Glomerular visceral epithelial cell (primary cell): Measurements from ENCODE around the gene FIBCD1.
A peak's percentile ranks its signal among the peaks of the same experiment; 100 is the strongest.

Source experiments
- DNase-seq: peaks from one replicate; pipeline ENCODE4 v3.0.0-alpha.2; 2016; ENCODE audit errors: extremely low spot score

Gene FIBCD1

DNA sequence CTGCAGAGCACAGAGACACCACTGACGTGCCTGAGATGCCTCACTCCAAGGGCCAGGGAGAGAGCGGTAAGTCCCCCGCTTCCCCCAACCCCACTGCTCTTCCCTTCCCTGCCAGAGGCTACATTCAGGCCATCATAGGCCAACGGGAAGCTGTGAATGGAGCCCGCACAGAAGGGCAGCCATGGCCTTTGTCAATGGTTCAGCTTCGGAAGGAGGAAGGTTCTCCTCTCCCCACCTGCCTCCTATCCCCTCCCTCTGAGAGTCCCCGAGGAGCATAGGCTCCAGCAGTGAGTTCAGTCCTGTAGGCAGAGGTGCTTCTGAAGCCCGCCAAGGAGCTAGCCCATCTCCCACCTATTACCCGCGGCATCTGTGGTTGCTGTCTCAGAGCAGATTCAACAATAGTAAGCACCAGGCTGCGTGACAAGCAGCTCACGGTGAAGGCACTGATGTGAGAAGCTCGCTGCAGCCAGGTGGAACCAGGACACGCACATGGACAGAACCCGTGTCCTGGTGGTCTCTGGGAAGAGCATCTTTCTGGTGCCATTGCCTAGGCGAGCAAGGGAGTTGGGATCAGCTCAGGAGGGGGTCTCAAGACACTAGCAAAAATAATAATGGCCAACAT is 58.3 kb downstream of the FIBCD1 start:
- DNase-seq, result no peak

DNA sequence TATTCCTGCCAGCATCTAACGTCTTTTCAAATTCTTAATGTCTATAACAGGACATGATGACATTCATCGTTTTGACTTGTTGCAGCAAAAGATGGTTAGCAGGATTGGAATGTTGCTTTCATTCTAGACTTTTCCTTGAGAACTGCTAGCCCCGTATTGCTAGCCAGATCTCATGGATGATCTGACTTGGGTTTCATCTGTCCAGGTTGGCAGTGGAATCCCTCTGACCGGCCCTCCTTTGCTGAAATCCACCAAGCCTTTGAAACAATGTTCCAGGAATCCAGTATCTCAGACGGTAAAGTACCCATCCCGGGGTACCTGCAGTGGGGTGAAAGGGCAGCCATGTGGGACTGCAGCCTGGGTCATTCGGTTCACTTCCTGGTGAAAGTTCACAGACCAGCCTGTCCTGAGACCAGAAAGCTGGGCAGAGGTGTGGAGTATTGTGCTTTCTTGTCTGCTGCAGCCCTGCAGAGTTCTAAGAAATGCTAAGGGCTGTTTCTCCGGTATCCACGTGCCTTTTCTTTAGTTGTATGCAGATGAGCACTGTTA is 59.1 kb downstream of the FIBCD1 start:
- no peak for DNase-seq

DNA sequence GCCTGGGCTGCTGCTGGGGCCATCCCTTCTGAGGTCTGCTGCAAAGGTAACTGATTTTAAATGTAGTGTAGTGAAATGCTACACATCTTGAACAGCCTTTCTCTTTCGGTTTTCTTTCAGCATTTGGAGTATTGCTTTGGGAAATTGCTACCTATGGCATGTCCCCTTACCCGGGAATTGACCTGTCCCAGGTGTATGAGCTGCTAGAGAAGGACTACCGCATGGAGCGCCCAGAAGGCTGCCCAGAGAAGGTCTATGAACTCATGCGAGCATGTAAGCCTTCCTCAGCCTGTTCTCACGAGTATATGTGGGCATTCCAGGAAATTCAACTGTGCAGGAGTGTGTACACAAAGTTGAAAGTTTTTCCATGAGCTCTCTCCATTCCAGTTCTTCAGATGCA is 60.8 kb downstream of the FIBCD1 start:
- DNase-seq, result no peak

DNA sequence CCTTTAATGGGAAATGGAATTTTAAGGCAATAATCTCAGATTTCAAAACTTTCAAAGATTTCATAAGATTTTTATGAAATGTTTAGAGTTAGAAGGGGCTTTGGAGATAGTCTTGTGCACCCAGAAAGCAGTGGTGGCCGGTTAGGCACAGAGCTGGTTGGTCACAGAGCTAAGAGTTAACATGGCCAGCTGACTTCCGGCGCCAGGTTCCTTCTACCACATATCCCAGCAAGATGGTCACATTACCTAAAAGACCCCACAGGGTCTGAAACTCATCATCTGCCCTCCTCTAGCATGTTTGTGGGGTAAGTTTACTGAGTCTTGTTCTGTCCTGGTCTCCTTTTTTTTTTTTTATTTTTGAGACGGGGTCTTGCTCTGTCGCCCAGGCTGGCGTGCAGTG is 61.7 kb downstream of the FIBCD1 start:
- no peak for DNase-seq

DNA sequence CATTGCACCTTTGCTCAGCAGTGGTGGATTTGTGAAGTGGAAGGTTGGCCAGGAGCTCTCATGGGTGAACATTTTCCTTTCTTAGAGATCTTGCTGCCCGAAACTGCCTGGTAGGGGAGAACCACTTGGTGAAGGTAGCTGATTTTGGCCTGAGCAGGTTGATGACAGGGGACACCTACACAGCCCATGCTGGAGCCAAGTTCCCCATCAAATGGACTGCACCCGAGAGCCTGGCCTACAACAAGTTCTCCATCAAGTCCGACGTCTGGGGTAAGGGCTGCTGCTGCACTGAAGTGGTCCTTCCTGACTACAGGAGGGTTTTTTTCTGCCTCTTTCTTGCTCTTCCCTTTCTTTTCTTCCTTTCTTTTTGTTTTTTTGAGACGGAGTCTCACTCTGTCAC is 64.3 kb downstream of the FIBCD1 start:
- no peak for DNase-seq

DNA sequence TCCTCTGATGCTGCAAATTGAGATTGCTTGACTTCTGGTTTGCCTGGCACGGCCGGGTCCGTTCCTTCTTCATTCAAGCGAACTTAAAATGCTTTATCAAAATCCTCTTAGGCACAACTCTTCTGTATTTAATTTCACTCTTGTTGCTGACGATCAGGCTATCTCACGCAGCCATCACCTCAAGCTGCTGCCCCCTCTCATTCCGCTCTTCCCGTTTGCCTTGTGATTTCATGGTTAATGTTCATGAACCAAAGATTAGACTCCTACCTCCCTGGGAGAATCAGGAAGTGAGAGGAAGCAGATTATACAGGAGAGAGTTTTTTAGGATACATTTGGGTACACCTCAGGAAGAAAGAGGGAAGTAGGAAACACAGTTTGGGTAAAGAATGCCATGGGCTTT is 65.1 kb downstream of the FIBCD1 start:
- DNase-seq, result no peak

DNA sequence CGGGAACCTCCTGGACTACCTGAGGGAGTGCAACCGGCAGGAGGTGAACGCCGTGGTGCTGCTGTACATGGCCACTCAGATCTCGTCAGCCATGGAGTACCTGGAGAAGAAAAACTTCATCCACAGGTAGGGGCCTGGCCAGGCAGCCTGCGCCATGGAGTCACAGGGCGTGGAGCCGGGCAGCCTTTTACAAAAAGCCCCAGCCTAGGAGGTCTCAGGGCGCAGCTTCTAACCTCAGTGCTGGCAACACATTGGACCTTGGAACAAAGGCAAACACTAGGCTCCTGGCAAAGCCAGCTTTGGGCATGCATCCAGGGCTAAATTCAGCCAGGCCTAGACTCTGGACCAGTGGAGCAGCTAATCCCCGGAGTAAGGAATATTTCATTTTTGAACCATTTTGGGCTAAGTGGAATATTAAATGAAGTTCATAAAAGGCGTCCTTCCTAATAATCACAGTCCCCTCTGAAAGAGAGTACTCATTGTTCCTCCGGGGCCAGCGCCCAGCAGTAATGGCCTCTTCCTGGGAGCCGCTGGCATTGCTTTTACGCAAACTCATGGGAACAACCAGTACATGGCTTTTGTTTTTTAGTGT is 66.0 kb downstream of the FIBCD1 start:
- no peak for DNase-seq

DNA sequence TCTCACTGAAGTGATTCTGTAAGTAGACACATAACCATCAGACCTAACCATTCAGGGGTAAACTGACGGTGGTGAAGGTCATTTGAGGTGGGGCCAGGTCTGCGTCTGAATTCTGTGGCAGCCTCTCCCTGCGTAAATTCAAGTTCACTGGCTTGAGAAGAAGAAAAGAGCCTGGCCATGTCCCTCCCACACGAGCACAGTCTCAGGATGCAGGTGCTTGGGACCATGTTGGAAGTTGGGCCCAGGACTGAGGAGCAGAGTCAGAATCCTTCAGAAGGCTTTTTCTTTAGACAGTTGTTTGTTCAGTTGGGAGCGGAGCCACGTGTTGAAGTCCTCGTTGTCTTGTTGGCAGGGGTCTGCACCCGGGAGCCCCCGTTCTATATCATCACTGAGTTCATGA is 66.5 kb downstream of the FIBCD1 start:
- DNase-seq, result no peak

DNA sequence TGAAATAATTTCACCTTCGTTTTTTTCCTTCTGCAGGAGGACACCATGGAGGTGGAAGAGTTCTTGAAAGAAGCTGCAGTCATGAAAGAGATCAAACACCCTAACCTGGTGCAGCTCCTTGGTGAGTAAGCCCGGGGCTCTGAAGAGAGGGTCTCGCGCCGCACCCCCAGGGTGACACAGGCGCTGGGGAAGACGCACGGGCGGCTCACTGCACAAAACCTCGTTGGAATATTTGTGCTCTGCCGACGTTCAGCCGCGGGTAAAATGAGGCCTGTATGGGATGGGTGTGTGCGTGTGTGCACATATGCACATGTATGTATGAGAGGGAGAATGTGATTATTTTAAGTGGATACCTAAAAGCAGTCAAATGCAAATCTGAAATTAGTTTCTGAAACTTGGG is 67.0 kb downstream of the FIBCD1 start:
- DNase-seq, result no peak

DNA sequence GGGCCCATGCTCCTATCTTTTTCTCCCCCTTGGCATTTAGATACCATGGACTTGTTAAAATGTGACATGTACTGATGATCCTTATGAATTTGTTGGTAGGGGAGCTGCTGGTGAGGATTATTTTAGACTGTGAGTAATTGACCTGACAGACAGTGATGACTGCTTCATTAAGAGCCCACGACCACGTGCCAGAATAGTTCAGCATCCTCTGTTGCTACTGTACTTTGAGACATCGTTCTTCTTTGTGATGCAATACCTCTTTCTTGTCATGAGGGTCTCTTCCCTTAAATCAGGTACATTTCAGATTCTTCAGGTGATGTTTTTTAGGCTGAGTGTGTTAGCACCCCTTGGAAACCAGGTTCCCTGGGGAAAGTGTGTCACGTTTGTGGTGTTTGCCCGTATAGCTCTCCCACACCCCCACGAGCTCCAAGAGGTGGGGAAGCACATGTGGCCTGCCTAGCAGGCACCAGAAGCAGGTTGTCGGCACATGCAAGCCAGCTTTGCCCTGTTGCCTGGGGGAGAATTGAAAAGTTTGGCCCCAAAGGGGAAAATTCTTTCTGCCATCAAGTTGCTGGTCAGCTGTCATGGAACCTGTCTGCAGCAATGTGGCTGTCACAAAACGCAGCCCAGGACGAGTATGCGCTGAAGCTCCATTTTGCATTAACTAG is 67.5 kb downstream of the FIBCD1 start:
- DNase-seq, result no peak

DNA sequence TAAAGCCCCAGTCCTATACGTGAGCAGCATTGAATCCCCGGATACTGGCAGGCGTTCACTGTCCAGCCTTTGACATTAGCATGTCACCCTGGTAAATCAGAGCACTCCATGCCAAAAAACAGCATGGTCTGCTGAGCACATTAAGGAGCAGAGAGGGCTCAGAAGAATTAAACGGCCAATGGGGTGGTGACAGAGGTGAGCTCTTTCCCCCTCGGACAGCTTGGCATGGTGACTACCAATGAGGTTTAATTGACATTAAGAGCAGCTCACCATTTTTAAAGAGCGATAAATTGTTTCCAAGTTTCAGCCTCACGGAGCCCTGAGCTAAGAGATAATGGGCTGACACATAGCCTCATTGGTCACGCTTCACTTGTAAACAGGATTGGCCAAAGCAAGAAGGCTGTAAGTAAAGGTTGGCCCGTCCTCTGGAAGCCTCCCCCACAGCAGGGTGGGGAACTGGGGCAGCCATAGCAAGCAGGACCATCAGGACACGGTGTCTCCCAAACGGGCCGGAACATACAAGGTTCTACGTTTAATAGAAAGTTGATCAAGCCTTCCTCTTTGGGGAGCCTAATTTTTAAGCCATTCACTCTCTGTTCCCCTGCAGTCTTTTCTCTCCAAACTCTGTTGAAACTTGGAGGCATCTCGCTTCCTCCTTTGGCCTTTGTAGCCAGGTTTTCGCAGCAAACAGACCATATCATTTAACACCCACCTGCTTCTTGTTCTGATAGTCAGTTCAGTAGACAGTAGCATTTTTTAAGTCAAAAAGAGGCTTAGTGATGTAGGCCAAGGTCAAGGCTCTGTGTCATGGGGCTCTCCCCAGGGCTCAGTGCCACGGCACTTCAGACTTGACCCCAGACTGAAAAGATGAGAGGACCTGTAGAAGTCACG is 68.3 kb downstream of the FIBCD1 start:
- peak; percentile 75 for DNase-seq

DNA sequence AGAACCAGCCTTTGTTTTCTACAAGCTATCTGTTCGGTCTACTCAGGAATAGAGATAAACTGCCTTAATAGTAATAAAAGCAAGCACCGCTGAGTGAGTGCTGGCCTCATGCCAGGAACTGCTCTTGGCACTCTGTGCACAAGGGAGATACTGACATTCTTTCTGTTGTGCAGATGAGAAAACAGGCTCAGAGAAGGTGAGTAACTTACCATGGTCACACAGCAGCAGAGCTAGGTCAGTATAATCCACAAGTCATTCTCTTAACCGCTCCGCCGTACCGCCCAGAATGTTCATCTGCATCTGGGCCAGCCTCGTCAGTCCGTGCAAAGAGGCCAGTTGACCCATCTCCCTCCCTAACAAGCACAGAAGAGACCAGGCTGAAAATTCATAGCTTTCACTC is 69.8 kb downstream of the FIBCD1 start:
- DNase-seq, result no peak

DNA sequence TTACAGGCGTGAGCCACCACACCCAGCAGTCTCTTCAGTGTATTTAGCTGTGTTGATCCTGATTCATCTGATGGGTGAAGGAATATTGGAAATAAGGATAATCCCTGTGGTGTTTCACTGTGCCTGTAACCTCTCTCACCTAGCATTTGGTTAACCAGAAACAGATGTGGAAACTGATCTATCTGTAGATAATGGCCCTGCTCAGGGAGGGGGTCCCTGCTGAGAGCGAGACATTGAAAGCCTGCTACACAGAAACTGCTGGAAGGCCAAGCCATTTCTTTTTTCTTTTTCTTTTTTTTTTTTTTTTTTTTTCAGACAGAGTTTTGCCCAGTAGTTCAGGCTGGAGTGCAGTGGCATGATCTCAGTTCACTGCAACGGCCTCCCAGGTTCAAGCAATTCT is 70.8 kb downstream of the FIBCD1 start:
- no peak for DNase-seq

DNA sequence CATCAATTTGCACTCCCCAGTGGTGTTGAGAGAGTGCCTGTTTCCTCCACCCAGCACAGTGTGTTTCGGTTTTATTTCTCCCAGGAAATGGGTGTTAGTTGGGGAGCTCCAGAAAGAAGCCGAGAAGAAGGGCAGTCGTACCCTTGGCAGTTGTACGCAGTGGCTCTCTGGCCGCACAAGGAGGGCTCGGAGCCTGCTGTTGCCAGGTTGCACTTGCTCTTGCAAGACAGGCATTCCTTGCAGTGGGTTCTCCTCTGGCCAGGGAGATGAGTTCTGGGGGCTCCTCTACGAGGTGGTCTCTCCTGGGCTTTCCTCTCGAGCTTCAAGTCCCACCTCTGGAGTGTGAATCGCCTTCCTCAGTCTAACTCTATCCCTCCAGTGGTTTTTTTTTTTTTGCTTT is 71.5 kb downstream of the FIBCD1 start:
- no peak for DNase-seq

DNA sequence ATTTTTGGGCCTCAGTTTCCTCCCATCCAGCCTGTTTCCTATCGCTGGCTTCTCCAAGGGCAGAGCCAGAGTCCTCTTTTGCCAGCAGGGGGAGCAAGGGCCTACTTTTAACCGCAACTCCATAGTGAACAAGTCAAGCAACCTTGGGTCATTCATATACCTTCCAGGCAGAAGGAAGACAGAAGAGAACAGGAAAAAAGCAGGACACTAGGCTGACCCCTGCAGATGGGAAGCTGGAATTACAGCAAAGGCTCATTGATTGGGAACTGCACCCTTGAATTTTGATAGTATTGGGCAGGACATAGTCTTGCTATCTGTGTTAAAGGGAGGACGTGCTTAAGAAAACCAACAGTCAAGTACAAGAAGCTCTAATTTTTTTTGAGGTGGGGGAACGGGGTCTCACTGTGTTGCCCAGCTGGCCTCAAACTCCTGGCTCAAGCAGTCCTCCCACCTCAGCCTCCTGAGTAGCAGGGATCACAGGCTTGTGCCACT is 72.5 kb downstream of the FIBCD1 start:
- peak; percentile 90 for DNase-seq

DNA sequence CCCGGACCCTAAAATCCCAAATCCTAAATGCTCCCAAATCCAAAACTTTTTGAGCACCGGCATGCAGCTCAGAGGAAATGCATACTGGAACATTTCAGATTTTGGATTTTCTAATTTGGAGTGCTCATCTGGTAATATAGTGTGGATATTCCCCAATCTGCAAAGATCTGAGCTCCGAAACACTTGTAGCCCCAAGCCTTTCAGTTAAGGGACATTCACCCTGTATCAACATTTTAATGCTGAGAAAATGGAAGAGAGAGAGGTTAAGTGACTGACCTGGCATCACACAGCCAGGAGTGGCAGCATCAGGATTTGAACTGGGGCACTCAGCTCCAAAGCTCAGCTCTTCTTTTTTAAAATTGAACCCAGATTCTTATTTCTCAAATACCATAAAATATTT is 73.1 kb downstream of the FIBCD1 start:
- no peak for DNase-seq

DNA sequence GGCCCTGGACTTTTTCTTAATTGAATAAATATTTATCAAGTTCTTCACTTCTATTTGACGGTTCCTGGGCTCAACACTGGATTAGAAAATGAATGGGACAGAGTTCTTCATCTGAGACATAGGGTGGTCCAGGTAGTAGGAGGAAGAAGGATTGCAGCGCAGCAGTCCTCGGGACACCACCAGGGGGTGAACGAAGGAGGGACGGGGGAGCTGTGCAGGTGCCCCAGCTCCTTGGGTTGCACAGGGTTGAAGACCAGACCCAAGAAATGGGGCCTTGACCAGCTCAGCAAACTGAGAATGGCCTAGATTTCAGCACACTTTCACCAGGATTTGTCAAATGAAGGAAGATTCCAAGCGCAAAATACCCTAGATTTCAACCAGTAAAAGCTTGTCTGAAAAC is 74.5 kb downstream of the FIBCD1 start:
- no peak for DNase-seq

DNA sequence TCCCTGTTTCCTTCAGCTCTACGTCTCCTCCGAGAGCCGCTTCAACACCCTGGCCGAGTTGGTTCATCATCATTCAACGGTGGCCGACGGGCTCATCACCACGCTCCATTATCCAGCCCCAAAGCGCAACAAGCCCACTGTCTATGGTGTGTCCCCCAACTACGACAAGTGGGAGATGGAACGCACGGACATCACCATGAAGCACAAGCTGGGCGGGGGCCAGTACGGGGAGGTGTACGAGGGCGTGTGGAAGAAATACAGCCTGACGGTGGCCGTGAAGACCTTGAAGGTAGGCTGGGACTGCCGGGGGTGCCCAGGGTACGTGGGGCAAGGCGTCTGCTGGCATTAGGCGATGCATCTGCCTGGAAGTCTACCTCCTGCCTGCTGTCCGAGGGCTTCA is 76.3 kb downstream of the FIBCD1 start:
- no peak for DNase-seq

DNA sequence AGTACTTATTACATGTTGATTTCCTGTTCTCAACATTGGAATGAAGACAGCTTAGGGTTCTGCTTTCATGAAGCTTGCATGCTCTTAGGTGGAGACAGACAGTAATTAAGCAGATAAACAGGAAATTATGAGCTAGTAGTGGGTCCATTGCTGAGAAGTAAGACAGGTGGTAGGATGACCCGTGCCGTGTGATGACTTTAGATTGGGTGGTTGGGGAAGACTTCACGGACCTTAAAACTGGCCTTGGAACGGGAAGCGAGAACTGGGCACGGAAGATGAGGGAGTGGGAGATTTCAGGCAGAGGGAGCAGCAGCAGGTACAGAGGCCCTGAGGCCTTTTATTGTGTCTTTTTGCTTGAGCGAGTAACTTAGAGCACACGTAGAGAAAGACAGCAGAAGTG is 76.8 kb downstream of the FIBCD1 start:
- DNase-seq, result no peak

DNA sequence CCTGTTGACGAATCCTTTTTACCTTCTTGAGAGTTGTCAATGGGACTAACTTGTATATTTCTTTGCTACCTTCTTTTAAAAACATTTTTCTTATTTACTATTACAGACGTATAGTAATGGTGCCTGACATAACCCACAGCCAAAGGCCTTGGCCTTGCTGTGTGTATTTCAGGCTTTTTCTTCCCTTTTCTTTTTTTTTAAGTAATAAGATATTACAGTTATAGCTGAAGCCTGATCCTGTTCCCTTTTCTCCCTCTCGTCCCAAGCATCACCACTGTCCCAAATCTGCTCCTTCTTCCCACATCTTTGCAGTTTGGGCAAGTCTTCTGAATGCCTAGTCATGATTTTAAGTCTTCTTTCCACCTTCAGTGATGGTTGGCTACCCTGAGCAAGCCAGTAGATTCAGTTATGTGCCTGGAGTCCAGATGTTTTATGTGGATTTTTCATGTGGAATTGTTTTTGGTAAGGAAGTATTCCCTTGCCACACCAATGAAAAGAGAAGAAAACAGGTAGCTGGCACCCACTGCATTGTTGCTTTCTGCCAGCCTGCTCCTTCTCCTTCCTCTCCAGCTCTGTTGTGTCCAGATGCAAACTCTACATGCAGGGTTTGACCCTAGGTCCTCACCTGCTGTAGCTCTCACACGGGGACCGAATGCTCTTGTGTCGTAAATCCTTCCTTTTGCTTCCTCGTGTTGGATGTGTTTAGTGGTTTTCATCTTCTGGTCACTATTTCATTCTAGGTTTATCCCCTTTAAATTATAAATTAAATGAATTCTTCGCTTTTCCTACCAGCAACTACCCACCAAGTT is 77.5 kb downstream of the FIBCD1 start:
- no peak for DNase-seq
